SU-DHL-6 (cell line): ENCODE measurements around the gene DPP3.

Experiments
- EZH2phosphoT487 ChIP-seq: fragments of 200-600 bp; sonication (generic), shearing (Covaris generic); conservative IDR thresholded peaks from 2 replicates; pipeline ENCODE4 v1.6.1; 2018; ENCODE audit warnings: mild to moderate bottlenecking, antibody characterized with exemption, low read length, moderate library complexity, mixed read lengths
- TF ChIP-seq, protein P1 (sequence below): fragments of 200-600 bp; sonication (generic); IDR thresholded peaks from one replicate; pipeline ENCODE4 v1.5.1; 2017; ENCODE audit warnings: antibody characterized with exemption, mild to moderate bottlenecking, low read length, moderate library complexity; ENCODE audit not compliant: insufficient read depth, poor library complexity, severe bottlenecking

- TF ChIP-seq, protein P1, sequence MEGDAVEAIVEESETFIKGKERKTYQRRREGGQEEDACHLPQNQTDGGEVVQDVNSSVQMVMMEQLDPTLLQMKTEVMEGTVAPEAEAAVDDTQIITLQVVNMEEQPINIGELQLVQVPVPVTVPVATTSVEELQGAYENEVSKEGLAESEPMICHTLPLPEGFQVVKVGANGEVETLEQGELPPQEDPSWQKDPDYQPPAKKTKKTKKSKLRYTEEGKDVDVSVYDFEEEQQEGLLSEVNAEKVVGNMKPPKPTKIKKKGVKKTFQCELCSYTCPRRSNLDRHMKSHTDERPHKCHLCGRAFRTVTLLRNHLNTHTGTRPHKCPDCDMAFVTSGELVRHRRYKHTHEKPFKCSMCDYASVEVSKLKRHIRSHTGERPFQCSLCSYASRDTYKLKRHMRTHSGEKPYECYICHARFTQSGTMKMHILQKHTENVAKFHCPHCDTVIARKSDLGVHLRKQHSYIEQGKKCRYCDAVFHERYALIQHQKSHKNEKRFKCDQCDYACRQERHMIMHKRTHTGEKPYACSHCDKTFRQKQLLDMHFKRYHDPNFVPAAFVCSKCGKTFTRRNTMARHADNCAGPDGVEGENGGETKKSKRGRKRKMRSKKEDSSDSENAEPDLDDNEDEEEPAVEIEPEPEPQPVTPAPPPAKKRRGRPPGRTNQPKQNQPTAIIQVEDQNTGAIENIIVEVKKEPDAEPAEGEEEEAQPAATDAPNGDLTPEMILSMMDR: no peak
- TF ChIP-seq EZH2phosphoT487: no peak
Observed at GRCh38 chr11:66457826-66458225, 22.4 kb upstream of the DPP3 start.
